ENCODE results near the gene ATG101.
A peak's percentile ranks its signal among the peaks of the same experiment; 100 is the strongest.
"Not testable (repeated sequence)": the region's sequence is repeated elsewhere in the genome, so short reads cannot be mapped to it uniquely, and the experiment has no call there.

The ATG101 gene

DNA sequence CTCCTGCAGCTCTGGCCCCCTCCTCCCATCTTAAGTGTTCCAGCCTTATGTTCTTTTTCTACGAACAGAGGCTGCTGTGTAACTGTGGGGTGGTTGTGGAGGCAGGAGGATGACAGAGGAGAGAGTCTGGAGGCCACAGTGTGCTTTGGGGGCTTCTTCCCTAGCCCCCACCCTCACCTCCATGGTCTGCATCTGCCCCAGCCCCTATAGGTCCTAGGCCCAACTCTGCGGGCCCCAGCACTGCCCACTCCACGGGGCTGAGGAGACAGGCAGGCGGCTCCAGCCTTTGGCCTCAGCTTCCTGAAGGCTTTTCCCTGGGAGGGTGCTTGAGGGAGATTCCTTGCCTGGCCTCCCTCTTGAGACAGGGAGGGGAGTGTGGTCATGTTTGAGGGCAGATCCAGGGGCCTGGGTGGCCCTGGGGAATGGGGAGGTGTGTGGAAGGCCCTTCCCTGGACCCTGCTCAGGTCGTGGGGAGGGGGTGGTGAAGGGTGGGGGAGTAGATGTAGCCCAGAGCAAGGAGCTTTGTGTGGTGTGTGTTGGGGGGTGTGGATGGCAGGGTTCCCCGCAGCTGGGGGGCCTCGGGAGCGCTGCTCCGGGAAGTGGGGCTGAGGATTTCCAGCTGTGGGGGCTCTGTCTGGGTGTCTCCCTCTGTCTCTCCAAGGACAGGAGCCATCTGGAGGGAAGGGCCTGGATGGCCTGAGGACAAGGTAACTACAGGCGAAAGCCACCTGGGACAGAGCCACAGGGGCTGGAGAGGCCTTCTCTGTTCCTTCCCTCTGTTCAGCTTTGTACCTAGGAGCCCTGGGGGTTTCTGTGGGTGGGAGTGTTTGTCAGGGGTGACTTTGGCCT is 10.8 kb downstream of the ATG101 start:
- DNase-seq, result no peak

DNA sequence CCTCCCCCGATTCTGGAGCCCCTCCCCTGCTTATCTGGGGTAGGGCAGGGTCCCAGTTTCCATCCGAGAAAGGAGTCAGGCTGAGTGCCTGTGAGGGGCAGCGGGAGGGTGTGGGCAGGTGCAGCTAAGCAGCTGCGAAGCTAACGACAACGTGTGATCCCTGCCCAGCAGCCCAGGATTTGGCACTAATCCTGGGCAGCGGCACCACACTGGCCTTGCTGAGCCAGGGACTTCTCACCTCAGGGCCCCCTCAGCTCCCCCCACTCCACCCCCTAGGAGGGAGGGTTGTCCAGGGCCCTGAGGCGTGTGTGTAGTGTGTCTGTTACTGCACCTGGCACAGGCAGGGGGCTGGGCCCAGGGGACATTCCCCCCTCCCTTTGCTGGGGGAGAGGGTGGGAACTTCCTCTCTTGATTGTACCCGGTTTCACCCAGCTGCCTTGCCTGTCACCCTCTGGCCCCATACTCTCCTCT is 11.5 kb downstream of the ATG101 start:
- peak in 1 of 2 donors; percentile 3 for DNase-seq

DNA sequence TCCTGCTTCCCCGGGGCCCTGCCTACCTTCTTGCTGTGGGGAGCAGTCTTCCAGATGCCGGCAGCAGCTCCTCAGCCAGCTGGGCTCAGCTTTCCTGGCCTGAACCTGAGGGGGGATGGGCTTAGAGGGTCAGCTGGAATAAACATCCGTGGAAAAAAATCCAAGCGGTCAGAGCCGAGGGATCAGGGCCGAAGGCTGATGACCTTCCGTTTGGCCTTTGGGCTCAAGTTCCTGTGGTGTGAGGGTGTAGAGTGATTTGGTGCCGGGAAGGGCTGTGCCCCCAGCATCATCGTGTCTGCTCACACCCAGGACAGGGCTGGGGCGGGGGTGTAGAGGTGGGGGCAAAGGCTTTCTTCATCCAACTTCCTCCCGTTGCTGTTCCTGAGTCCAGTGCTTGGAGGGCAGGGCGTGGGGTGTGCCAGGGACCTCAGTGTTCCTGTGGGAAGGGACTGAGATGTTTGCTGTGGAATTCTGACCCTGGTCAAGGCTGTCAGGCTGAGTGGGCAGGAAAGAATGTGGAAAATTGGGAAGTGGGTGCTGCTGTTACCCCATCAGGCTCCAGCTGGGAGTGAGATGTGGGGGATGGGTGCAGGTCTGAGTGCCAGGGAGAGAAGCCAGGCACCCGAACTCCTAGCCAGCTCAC is 12.4 kb downstream of the ATG101 start:
- DNase-seq, result no peak

DNA sequence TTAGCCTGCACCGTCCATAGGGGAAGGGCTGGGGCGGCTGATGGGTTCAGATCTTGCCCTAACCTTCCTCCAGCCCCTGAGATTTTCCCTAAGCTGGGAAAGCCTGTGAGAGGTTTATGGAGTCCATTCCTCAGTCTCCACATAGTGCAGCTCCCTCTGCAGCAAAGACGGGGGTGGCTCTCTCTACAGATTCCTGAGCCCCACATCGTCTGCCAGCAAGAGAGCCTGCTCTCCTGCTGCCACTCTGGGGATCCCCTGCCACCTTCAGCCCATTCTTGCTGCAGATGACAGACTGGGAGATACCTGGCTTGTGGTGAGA is 12.8 kb downstream of the ATG101 start:
- no peak for DNase-seq

DNA sequence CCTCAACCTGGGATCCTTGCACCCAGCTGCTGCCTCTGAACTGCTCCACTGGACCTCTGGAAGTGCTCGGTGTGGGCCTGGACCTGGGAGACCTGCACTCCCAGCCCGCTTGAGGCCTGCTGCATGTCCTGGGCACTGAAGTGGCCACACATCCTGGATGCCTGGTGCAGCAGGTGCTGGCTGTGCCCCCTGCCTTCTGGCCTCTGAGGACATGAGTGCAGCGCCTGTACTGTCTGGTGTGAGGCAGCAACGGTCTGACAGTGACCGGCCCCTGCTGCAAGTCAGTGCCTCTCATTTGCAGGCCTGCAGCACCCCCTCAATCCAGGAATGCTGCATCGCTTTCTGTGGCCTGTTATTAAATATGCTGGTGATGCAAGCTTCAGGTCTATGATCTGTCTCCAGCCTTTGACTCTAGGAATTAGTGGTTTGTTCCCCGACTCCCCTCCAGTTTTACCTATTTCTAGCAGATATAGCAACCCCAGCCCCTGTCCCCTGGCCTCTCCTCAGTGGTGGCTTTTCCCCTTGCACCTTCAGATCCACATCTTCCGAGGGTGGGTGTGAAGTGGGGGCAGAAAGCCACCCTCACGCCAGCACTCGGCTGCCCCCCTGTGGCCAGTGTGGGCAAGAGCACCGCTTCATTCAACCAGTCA is 13.3 kb downstream of the ATG101 start:
- DNase-seq, result peak; percentile 30 to 39

DNA sequence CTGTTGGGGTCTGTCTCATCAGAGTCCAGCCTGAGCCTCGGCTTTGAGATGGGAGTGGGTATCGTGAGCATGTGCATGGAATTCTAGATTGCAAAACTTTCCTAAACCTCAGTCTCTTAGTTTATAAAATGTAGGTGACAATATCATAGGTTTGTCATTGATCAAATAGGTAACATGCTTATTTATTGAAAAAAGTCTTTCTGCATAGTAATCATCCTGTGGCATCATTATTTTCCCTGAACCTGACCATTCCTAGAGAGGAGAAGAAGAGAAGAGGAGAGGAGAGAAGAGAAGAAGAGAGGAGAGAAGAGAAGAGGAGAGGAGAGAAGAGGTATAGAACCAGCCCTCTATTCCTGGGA is 13.8 kb downstream of the ATG101 start:
- DNase-seq, result no peak

DNA sequence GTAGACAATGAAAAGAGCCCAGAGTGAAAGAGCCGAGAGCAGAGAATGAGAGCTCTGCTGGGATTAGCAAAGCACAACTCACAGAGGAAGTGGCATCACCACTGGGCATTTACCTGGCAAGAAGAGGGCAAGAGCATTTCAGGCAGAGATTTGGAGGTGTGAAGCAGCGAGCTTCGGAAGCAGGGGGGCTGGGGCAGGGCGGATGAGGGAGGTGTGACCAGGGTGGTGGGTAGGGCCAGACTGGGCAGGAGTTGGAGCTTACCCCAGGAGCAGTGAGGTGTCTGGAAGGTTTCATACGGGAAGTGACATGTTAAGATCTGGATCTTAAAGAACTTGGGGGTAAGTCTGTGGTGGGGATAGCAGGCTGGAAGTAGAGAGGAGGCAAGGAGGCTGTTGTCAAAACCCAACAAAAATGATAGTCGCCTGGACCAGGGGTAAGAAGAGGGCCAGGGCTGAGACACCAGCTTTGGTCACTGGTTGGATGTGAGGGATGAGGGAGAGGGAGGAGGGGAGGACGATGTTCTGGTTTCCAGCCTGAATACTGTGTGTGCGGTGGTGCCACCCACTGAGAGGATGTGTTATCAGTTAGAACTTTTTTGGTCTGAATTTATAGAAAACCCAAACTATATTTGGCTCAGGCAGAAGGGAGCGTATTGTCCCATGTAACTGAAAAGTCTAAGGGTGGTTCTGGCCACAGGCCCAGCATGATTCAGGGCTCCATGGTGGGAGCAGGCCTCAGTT is 14.9 kb downstream of the ATG101 start:
- no peak for DNase-seq

DNA sequence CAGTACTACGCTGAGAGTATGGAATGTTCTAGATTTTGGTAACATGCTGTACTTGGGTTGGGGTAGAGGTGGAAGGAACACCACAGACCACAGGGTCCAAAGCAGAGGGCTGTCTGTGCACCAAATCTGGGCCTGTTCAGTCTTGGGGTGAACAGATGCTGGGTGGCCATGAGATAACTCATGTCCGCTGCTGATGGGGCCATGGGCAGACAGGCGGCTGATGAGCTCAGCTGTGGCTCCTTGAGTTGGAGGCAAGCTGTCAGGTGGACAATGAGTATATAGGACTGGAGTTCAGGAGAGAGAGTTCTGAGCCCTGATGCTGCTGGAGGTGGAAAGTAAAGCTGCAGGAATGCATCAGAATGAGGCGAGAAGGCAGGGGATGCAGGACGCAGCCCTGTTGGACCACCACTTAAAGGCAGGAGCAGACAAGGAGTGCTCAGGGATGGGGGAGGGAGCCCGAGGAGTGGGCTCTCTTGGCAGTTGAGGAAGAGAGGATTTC is 16.0 kb downstream of the ATG101 start:
- no peak for DNase-seq

DNA sequence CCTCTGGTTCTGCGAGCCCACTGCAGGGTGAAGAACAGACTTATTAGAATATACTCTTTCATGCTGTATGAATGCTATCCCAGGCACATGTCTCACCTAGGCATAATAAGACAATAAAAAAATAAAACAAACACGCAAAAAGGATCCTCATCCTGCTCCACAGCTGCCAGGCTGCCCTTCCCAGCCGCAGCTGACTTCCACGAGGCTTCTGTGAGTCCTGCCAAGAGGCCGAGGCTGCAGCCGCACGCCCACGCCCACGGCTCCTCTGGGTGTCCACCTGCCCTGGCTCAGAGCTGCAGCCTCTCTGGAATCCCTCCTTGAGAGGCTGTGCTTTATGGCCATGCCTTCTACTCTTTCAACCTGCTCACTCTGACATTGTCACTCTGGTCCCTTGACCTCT is 16.6 kb downstream of the ATG101 start:
- DNase-seq, result no peak

DNA sequence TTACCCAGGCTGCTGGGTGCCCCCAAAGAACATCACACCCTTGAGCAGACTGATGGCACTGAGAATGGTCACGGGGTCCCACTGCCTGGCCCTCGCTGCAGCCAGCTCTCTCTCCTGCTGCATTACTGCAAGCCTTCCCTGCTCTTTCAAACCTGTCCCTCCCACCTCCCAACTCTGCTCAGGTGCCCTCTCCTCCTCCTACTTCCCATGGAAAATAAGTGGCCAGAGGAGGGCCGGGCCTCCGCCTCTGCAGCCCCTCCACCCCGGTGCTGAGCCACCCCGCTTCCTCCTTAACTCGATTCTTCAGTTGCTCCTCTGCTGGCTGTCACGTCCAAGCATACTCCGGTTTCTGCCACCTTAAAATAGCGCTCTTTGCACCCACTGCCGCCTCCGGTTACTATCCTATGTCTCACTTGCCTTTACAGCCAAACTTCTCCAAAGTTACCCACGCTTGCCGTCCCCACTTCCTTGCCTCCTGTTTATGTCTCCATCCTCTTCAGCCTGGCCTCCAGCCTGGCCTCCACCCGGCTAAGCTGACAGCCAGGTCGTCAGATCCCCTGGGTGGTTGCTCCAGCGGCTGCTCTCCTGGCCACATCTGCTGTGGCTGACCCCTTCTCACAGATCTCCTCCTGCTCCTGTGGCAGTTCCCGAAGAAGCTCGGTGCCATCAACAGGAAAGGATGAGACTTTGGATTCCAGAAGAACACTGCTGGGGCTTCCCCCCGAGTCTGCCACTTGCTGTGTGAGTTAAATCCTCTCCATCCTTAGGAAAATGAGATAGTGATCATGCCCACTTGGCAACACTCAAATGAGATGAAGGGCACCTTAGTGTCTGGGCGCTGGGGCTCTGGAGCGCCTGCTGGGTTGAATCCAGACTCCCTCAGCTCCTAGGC is 17.4 kb downstream of the ATG101 start:
- no peak for DNase-seq

DNA sequence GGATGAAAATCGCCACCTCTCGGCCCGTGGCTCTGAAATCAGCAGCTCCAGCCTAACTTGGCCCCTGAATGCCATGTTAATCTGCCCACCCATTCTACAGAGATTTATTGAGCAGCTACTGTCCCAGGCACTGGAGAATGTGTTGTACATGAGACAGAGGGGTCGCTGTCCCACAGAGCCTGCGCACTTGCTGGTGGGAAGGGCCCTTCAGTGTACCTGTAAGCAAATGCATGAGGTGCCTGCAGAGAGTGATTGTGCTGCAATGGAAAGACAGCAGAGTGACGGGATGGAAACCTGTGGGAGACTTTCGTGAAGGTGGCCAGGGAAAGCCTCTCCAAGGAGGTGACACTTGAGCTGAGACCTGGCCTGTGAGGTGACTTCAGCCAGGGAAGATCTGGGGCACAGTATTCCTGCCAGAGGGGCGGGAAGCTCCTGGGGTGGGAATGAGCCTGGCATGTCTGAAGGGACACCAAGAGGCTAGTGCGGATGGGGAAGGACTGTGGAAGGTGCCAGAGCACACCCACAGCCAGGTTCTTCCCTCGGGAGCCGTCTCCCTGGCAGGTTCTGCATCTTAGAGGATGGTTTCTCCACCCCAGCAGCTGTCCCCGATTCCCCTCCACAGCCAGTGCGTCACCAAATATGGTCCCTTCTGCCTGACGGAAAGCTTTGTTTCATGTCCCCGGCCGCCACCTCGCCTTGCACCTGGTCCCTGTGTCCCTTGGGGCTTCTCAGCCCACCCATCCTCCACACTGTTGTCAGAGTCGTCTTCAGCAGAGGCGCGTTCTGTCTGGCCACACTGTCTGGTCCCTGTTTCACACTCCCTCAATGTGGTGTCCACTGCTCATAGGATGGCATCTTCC is 18.4 kb downstream of the ATG101 start:
- no peak for DNase-seq

DNA sequence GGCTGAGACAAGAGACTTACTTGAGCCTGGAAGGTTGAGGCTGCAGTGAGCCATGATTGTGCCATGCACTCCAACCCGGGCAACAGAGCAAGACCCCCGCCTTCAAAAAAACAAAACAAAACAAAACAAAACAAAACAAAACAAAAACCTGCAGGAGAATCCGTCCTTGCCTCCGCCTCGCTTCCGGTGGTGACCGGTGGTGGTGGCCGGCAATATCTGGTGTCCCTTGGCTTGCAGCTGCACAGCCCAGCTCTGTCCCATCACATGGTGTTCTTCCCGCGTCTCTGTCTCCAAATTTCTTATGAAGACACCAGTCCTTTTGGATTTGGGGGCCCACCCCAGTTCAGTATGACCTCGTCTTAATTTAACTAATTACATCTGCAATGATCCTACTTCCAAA is 19.7 kb downstream of the ATG101 start:
- no peak for DNase-seq

DNA sequence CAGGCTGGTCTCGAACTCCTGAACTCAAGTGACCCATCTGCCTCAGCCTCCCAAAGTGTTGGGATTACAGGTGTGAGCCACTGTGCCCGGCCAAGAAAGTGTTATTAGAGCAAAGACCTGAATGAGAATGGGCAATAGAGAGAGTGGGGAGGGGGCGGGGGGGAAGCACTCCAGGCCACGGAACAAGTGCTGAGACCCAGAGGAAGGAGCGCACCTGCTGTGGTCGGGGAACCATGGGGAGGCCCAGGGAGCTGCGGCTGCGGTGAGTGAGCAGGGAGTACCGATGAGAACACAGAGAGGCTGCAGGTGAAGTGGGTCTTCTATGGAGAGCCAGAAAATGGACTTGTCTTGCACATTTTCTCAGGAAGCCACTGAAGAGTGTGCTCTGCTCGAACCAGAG is 20.5 kb downstream of the ATG101 start:
- no peak for DNase-seq

DNA sequence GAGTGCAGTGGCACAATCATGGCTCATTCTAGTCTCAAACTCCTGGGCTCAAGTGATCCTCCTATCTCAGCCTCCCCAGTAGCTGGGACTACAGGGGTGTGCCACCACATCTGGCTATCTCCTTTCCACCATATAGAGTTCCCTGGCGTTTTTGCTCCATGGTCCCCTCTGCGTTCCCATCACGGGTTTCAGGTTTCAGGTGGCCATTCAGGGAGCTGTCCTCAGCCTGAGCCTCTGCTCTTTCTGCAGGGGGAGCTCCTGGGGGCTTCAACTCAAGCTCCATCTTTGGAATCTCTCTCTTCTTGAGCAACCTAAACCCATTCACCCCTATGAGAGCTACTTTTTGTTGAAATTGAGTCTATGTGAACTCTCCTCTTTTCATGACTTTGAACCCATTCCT is 21.3 kb downstream of the ATG101 start:
- DNase-seq, result no peak

DNA sequence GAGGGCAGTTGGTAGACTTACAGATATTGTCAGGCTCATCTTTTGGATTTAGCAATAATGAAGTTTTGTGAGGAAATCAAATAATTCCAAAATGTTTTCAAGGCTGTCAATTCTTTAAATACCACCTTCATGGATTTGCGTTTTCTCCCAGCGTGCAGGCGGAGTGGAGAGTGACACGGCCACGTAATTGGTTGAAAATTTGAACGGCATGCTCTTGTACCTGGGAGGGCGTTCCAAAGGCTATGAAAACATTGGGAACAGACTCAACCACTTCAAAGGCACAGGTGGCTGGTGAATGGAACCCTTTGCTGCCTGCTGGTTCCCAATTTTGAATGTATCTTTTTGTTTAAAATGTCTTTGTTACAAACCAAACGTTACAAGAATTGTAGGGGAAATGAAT is 22.1 kb downstream of the ATG101 start:
- DNase-seq, result no peak

DNA sequence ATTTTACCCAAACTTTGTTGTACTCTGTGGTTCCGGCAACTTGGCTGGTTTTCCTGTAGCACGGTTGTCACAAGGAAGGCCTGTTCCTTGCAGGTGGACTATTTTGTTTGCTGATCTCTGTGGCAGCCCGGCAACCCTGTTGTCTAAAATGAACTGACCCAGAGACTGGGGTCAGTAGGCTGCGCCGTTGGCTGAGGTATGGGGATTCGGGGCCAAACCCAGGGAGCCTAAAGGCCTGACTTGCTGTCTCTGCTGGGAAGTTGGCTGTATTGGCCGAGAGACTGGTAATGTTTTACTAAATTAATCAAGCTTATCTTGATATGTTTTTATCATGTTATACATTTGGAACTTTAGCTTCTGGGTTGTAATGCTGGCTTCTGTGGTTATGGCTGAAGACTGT is 23.6 kb downstream of the ATG101 start:
- no peak for DNase-seq

DNA sequence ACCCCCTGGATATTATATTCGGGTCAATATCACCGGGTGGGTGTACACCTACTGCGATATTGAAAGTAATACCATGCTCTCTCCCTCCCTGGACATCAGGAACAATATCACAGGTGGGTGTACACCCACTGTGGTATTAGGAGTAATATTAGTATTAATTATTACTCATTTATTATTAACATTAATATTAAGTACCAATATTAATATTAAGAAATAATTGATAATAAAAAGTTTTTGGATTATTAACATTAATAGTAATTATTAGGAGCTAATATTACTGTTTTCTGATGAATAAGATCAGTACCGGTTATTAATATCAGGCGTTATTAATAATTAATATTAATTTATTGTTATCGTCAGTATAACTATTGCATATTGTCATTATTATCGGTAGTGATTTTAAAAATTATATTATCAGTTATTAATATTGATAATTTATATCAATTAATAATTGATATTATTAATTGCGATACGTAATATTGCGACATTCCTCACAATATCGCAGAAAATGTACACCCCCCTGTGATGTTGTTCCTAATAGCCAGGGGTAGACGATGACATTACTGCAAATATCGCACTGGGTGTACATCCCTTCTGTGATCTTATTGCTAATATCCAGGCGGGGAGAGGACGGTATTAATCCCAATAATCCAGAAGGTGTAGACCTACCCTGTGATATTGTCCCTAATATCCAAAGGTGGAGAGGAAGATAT is 26.7 kb downstream of the ATG101 start:
- DNase-seq, result no peak

DNA sequence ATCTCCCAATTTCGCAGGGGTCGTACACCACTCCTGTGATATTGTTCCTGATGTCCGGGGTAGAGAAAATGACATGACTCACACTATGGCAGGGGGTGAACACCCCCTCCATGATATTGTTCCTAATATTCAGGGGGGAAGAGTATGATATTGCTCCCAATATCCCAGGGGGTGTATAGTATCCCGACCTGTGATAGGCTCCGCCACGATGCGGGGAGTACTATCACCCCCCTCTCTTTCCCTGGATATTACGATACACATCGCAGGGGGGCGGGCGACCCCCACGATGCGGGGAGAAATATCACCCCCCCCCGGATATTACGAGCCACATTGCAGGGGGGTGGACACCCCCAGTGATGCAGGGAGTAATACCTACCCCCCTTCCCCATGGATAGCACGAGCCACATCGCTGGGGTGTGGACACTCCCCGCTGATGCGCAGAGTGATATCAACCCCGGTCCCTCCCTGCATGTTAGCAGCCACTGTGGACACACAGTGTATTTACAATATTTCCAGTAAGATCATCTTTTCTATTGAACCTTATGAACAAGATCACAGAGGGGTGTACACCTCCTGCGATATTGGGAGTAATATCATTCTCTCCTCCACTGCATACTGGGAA is 27.4 kb downstream of the ATG101 start:
- no peak for DNase-seq

DNA sequence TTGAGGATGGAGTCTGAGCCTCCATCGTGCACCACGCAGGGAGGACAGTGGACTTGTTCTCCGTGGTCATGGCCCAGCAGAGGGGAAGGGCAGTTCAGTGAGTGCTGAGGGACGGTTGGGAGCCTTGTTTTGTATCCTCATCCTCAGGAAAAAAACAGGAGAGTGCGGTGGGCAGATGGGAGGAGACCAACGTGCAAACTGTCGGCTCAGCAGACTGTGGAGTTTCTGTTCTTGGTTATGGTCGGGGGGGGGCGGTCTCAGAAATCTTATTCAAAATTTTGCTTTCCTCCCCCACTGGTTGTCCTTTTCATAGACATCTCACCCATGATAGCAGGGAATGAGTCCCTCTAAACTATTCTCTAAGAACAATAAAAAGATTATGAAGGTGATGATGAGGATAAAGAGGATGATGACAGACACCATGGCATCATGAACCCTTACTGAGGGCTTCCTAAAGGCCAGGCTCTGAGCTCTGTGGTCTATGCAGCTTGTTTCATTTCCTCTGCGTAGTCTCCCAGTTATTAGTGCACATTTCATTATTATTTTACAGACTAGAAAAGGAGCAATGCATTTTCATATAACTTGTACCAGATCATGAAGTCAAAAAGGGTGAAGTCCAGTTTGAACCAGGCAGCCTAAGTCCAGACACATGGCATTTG is 34.8 kb downstream of the ATG101 start:
- DNase-seq, result not testable (repeated sequence)
